Measurements from ENCODE around the gene ZC3HAV1.

ZC3HAV1 gene

GRCh38 chr7:139068544-139069399 is 40.7 kb downstream of the ZC3HAV1 start:
- Histone ChIP-seq H3K36me3 (ENCODE audit: insufficient read depth, low read length) (peaks cover 51% of the 10 kb centered on the region; the same call in 1 of the 2 replicates), H3K27me3 (ENCODE audit: insufficient read depth, low read length) (no peaks in the 10 kb centered on the region)

GRCh38 chr7:139066315-139066714 is 43.2 kb downstream of the ZC3HAV1 start:
- Histone ChIP-seq H3K9me2 (ENCODE audit: low read depth, low read length) (no peaks in the 10 kb centered on the region), H3K9me3 (ENCODE audit: low read length) (no peaks in the 10 kb centered on the region), H2AFZ (ENCODE audit: low read length) (no peak overlapping the region), H3F3A (ENCODE audit: insufficient read depth, low read length) (no peaks in the 10 kb centered on the region), H3K36me3 (ENCODE audit: insufficient read depth, low read length) (peaks cover 39% of the 10 kb centered on the region; the same call in 1 of the 2 replicates), H3K9ac (ENCODE audit: low read length) (no peak overlapping the region), H3K79me2 (ENCODE audit: insufficient read depth, low read length) (no peaks in the 10 kb centered on the region), H4K20me1 (ENCODE audit: insufficient read depth, low read length) (no peaks in the 10 kb centered on the region), H3K4me3 (ENCODE audit: low read depth, low read length, poor library complexity, severe bottlenecking) (no peak overlapping the region), H3K4me1 (ENCODE audit: insufficient read depth, low read length, severe bottlenecking) (no peaks in the 10 kb centered on the region), H3K27ac (ENCODE audit: low read depth, low read length, poor library complexity, severe bottlenecking) (no peak overlapping the region), H3K4me2 (ENCODE audit: low read length) (no peak overlapping the region), H3K27me3 (ENCODE audit: insufficient read depth, low read length) (no peaks in the 10 kb centered on the region)
- TF ChIP-seq CTCF (IDR thresholded peaks at IDR 0.05; ENCODE audit: low read length), result no peak
- no peak for TF ChIP-seq EZH2 (IDR thresholded peaks at IDR 0.05; ENCODE audit: borderline replicate concordance, low read length)

More at GRCh38 chr7:139068544-139069399, 40.7 kb downstream of the ZC3HAV1 start:
- H3K4me3 ChIP-seq (ENCODE audit: low read depth, low read length, poor library complexity, severe bottlenecking), result no peak overlapping the region
- no peaks in the 10 kb centered on the region for H3K79me2 ChIP-seq (ENCODE audit: insufficient read depth, low read length)
- no peaks in the 10 kb centered on the region for H3K4me1 ChIP-seq (ENCODE audit: insufficient read depth, low read length, severe bottlenecking)
- no peak overlapping the region for H2AFZ ChIP-seq (ENCODE audit: low read length)
- H3K9me3 ChIP-seq (ENCODE audit: low read length), result no peaks in the 10 kb centered on the region
- no peaks in the 10 kb centered on the region for H4K20me1 ChIP-seq (ENCODE audit: insufficient read depth, low read length)
- H3K9ac ChIP-seq (ENCODE audit: low read length), result no peak overlapping the region
- no peaks in the 10 kb centered on the region for H3F3A ChIP-seq (ENCODE audit: insufficient read depth, low read length)
- TF ChIP-seq EZH2 (IDR thresholded peaks at IDR 0.05; ENCODE audit: borderline replicate concordance, low read length), result no peak
- no peaks in the 10 kb centered on the region for H3K9me2 ChIP-seq (ENCODE audit: low read depth, low read length)
- H3K27ac ChIP-seq (ENCODE audit: low read depth, low read length, poor library complexity, severe bottlenecking), result no peak overlapping the region
- no peak overlapping the region for H3K4me2 ChIP-seq (ENCODE audit: low read length)

- H3K36me3 ChIP-seq (ENCODE audit: insufficient read depth, low read length), result peaks cover 41% of the 10 kb centered on the region; the same call in 1 of the 2 replicates
- H3K9ac ChIP-seq (ENCODE audit: low read length), result no peak overlapping the region
- H3K27me3 ChIP-seq (ENCODE audit: insufficient read depth, low read length), result no peaks in the 10 kb centered on the region
- H3F3A ChIP-seq (ENCODE audit: insufficient read depth, low read length), result no peaks in the 10 kb centered on the region
- no peaks in the 10 kb centered on the region for H4K20me1 ChIP-seq (ENCODE audit: insufficient read depth, low read length)
- H3K4me1 ChIP-seq (ENCODE audit: insufficient read depth, low read length, severe bottlenecking), result no peaks in the 10 kb centered on the region
- TF ChIP-seq CTCF (IDR thresholded peaks at IDR 0.05; ENCODE audit: low read length), result no peak
- TF ChIP-seq EZH2 (IDR thresholded peaks at IDR 0.05; ENCODE audit: borderline replicate concordance, low read length), result no peak
- H3K9me3 ChIP-seq (ENCODE audit: low read length), result no peaks in the 10 kb centered on the region
- no peaks in the 10 kb centered on the region for H3K79me2 ChIP-seq (ENCODE audit: insufficient read depth, low read length)
- H3K9me2 ChIP-seq (ENCODE audit: low read depth, low read length), result no peaks in the 10 kb centered on the region
- no peak overlapping the region for H3K4me3 ChIP-seq (ENCODE audit: low read depth, low read length, poor library complexity, severe bottlenecking)
- no peak overlapping the region for H2AFZ ChIP-seq (ENCODE audit: low read length)
- H3K4me2 ChIP-seq (ENCODE audit: low read length), result no peak overlapping the region
- no peak overlapping the region for H3K27ac ChIP-seq (ENCODE audit: low read depth, low read length, poor library complexity, severe bottlenecking)
These were observed 44.2 kb downstream of the ZC3HAV1 start for GRCh38 chr7:139065323-139065722.

Data from OCI-LY1 (cell line).